ENCODE data around the gene OR13C3.

The OR13C3 gene

GRCh38 chr9:104494808-104495207 lies 41.8 kb downstream of the OR13C3 start:
- H3K27ac ChIP-seq: no peak overlapping the region
- H3K4me1 ChIP-seq (ENCODE audit: low read depth, poor library complexity, severe bottlenecking): no peaks in the 10 kb centered on the region
- no peak; the same call in 1 of the 2 replicates for TF ChIP-seq CTCF (conservative IDR thresholded peaks at IDR 0.05; ENCODE audit: low read depth, low read length)
- H3K79me2 ChIP-seq (ENCODE audit: insufficient read depth, low read depth): no peaks in the 10 kb centered on the region
- no peak overlapping the region for H3K4me2 ChIP-seq
- no peak overlapping the region for H3K4me3 ChIP-seq (IDR thresholded peaks at IDR 0.05; ENCODE audit: insufficient read depth, low read depth, low read length)
- H4K20me1 ChIP-seq (ENCODE audit: insufficient read depth): no peaks in the 10 kb centered on the region
- H3K9ac ChIP-seq: no peak overlapping the region
- no peaks in the 10 kb centered on the region for H3K36me3 ChIP-seq (ENCODE audit: insufficient read depth)
- no peak overlapping the region for H2AFZ ChIP-seq (ENCODE audit: low read depth)
- no peaks in the 10 kb centered on the region for H3K27me3 ChIP-seq (ENCODE audit: insufficient read depth, low read depth)

Data from KMS-11 (cell line).